GM23248 (cell line): ENCODE results near the gene GPX1.

Experiments
- EZH2 ChIP-seq: fragments of 200-600 bp; sonication (generic); IDR thresholded peaks from 2 replicates; pipeline ENCODE4 v1.6.1; 2018; ENCODE audit warnings: antibody characterized with exemption, mild to moderate bottlenecking; ENCODE audit not compliant: insufficient read depth, poor library complexity, severe bottlenecking
- EZH2phosphoT487 ChIP-seq: fragments of 200-600 bp; sonication (generic); IDR thresholded peaks from 2 replicates; pipeline ENCODE4 v1.6.1; 2018; ENCODE audit warnings: antibody characterized with exemption, moderate library complexity, mild to moderate bottlenecking, low read depth; ENCODE audit not compliant: insufficient read depth

GRCh38 chr3:49341996-49342395 is 16.2 kb downstream of the GPX1 start:
- TF ChIP-seq EZH2 = no peak
- TF ChIP-seq EZH2phosphoT487 = no peak
